T-cell (primary cell): Measurements from ENCODE around the gene YWHAQ. TPM values are rescaled to one million over a fixed set of nuclear protein-coding genes. Genes with fewer than 3 reads are reported as not detected.
"Not testable (repeated sequence)": the region's sequence is repeated elsewhere in the genome, so short reads cannot be mapped to it uniquely, and the experiment has no call there.

Experiments
- ATAC-seq, 4 experiments: fragments of 200-7000 bp in 3 of 4; fragments of 150-1000 bp in 1 of 4; cut with Tn5 transposase; replicated peaks in 1 of 4; 1 replicate in 3 of 4; 2 replicates in 1 of 4; pipeline ENCODE4 v1.10.0; 2021; ENCODE audit warnings: moderate library complexity in 3 of 4, mild to moderate bottlenecking in 2 of 4, moderate number of reproducible peaks in 1 of 4
- CTCF ChIA-PET, 2 donors: fragments of 300-600 bp; sonication (Branson Sonifier 250); formaldehyde crosslinking; loops; one replicate each; lab custom pipeline; 2022; ENCODE audit warnings: antibody characterized with exemption in 2 of 2; lab: Charles Lee
- POLR2A ChIA-PET, 2 donors: fragments of 300-600 bp; sonication (Branson Sonifier 250); formaldehyde crosslinking; loops; one replicate each; lab custom pipeline; 2022; ENCODE audit warnings: antibody characterized with exemption in 2 of 2; lab: Charles Lee
- DNase-seq, 35 experiments: peaks; one replicate each; pipeline versions ENCODE4 v3.0.0 to v3.0.0-alpha.2; 2013 to 2023
- H3K27ac ChIP-seq: one replicate; pipeline ENCODE4 v1.5.1; 2013; ENCODE audit warnings: low read length
- H3K27me3 ChIP-seq, 2 experiments: replicated peaks in 1 of 2; 1 replicate in 1 of 2; 2 replicates in 1 of 2; pipeline versions ENCODE4 v1.6.1 to v1.7.0; 2013; ENCODE audit warnings: low read length in 1 of 2, mixed read lengths in 1 of 2; ENCODE audit not compliant: control insufficient read depth in 2 of 2, insufficient read depth in 2 of 2; ENCODE audit errors: extremely low read depth in 1 of 2
- H3K36me3 ChIP-seq, 2 donors: 1 replicate in 1 of 2; 2 replicates in 1 of 2; pipeline versions ENCODE4 v1.6.1 to v1.7.0; 2013; ENCODE audit warnings: low read length in 1 of 2; ENCODE audit not compliant: control insufficient read depth in 2 of 2, insufficient read depth in 1 of 2; ENCODE audit errors: extremely low read depth in 1 of 2
- H3K4me1 ChIP-seq, 2 experiments: 1 replicate in 1 of 2; 2 replicates in 1 of 2; pipeline versions ENCODE4 v1.6.1 to v1.7.0; 2013; ENCODE audit warnings: low read length in 2 of 2, mixed read lengths in 1 of 2; ENCODE audit not compliant: insufficient read depth in 2 of 2, control insufficient read depth in 1 of 2; ENCODE audit errors: extremely low read depth in 1 of 2
- H3K4me3 ChIP-seq, 2 donors: 1 replicate in 1 of 2; 2 replicates in 1 of 2; pipeline versions ENCODE4 v1.5.1 to v1.7.0; 2013; ENCODE audit warnings: mild to moderate bottlenecking in 2 of 2, low read length in 1 of 2, moderate library complexity in 1 of 2; ENCODE audit not compliant: control insufficient read depth in 1 of 2; ENCODE audit errors: extremely low read depth in 1 of 2
- H3K9me3 ChIP-seq: 2 replicates; pipeline ENCODE4 v1.7.0; 2013
- H3K27ac Mint-ChIP-seq, 2 donors: one replicate each; pipeline ENCODE4 v1.8.0; 2020 to 2021; ENCODE audit warnings: mild to moderate bottlenecking in 2 of 2, mixed read lengths in 2 of 2
- H3K27me3 Mint-ChIP-seq, 2 donors: one replicate each; pipeline ENCODE4 v1.8.0; 2021 to 2022; ENCODE audit warnings: mixed read lengths in 2 of 2
- H3K36me3 Mint-ChIP-seq: one replicate; pipeline ENCODE4 v1.8.0; 2021; ENCODE audit warnings: mixed read lengths
- H3K4me1 Mint-ChIP-seq, 3 donors: one replicate each; pipeline ENCODE4 v1.8.0; 2020 to 2022; ENCODE audit warnings: mixed read lengths in 3 of 3, mild to moderate bottlenecking in 1 of 3
- H3K4me3 Mint-ChIP-seq, 3 donors: one replicate each; pipeline ENCODE4 v1.8.0; 2020 to 2022; ENCODE audit warnings: mild to moderate bottlenecking in 3 of 3, mixed read lengths in 3 of 3, moderate library complexity in 3 of 3
- H3K9me3 Mint-ChIP-seq, 3 donors: one replicate each; pipeline ENCODE4 v1.8.0; 2020 to 2022; ENCODE audit warnings: mixed read lengths in 3 of 3
- WGBS: methylation state at CpG from one replicate; pipeline ENCODE4 v1.1.5; 2013; ENCODE audit warnings: missing lambda C conversion rate; ENCODE audit not compliant: insufficient coverage; 5-methylcytosine and 5-hydroxymethylcytosine counted together
- total RNA-seq, 35 experiments: library from RNA in 6 of 35; stranded (reverse) in 6 of 35; fragments of 120-200 nt in 1 of 35; gene quantifications; one replicate each; pipeline versions ENCODE4 v1.2.1 to v1.2.4 and lab custom pipeline; 2013 to 2026

YWHAQ gene
- total RNA-seq, 5 donors from 2014 or later (not counting 1 experiment from before 2014, with no cell fraction given), result 104 to 141 (median 139) TPM

- no CpG with 5 or more reads among the region's 3 CpGs for WGBS
- H3K4me1 Mint-ChIP-seq, result peaks cover 32 to 51% (median 37%) of the 10 kb centered on the region in 3 donors
- no peaks in the 10 kb centered on the region for H3K27me3 ChIP-seq
- H3K36me3 Mint-ChIP-seq, result peaks cover 23% of the 10 kb centered on the region
- peaks cover 0 to 15% of the 10 kb centered on the region in 2 experiments for H3K4me1 ChIP-seq
- no peak for DNase-seq
- ChIA-PET CTCF (no interaction called here), POLR2A (no interaction called here)
- ATAC-seq, result no peak
- peaks cover 0 to 28% of the 10 kb centered on the region in 2 donors for H3K36me3 ChIP-seq
- H3K4me3 ChIP-seq, result no peak overlapping the region
- H3K9me3 ChIP-seq, result no peaks in the 10 kb centered on the region
- H3K27ac ChIP-seq, result no peak overlapping the region
- H3K27ac Mint-ChIP-seq, result peak overlapping the region in 1 of 2 donors; percentile 23
- no peaks in the 10 kb centered on the region for H3K9me3 Mint-ChIP-seq
- no peak overlapping the region for H3K4me3 Mint-ChIP-seq
- H3K27me3 Mint-ChIP-seq, result no peaks in the 10 kb centered on the region
Observed at GRCh38 chr2:9592699-9593098, 38.1 kb downstream of the YWHAQ start.

DNA sequence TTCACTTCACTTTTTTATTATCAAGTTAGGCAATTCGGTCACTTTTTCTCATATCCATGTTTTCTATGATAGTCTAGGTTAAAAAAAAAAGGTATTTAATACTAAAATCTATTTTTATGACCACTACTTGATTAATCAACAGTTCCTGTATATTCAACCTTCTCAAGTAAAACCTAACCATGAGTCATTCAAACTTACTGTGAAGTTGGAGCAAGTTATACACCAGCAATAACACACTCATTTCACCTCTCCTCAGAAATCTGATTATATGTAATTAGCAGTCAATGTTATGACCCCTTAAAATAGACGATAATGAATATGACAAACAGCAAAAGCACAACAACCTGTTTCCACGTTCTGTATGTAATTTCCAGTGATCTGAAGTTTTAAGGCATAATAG lies 40.2 kb downstream of the YWHAQ start:
- Mint-ChIP-seq H3K36me3 (peaks cover 39% of the 10 kb centered on the region), H3K4me1 (peaks cover 15 to 34% (median 21%) of the 10 kb centered on the region in 3 donors), H3K4me3 (no peak overlapping the region), H3K9me3 (no peaks in the 10 kb centered on the region), H3K27me3 (no peaks in the 10 kb centered on the region), H3K27ac (no peak overlapping the region)
- no peak overlapping the region for H3K4me3 ChIP-seq
- ATAC-seq, result no peak
- H3K36me3 ChIP-seq, result peaks cover 0 to 48% of the 10 kb centered on the region in 2 donors
- DNase-seq, result no peak
- no peaks in the 10 kb centered on the region for H3K9me3 ChIP-seq
- no CpG with 5 or more reads among the region's 3 CpGs for WGBS
- POLR2A ChIA-PET, result no interaction called here
- peaks cover 0 to 11% of the 10 kb centered on the region in 2 experiments for H3K4me1 ChIP-seq
- CTCF ChIA-PET, result interaction anchor here in 1 of 2 donors (0.6 kb wide), 1 partner anchor 28 kb away, joined by 3 read pairs; no protein-coding TSS in a partner anchor
- no peak overlapping the region for H3K27ac ChIP-seq
- H3K27me3 ChIP-seq, result no peaks in the 10 kb centered on the region

DNA sequence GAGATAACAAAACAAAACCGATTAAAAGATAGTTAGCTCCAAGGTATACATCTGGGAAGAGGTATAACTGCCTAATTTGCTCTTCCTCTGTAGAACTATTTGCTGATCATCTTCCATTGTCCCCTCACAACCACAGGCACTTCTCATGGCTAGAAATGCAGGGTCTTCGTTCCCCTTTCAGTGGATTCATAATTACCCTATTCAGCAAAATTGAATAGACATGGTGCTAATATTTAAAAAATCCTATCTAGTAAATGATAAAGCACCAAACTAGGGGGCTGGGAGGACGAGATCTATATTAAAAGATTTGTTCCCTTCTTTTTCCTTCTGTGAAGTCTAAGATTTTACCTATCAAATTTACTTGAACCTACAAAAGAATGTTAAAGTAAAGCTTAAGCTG lies 44.3 kb downstream of the YWHAQ start:
- Mint-ChIP-seq H3K9me3 (no peaks in the 10 kb centered on the region), H3K27ac (no peak overlapping the region), H3K4me3 (no peak overlapping the region), H3K36me3 (peaks cover 47% of the 10 kb centered on the region), H3K27me3 (no peaks in the 10 kb centered on the region), H3K4me1 (peaks cover 0 to 10% (median 3%) of the 10 kb centered on the region in 3 donors)
- ATAC-seq, result no peak
- H3K4me1 ChIP-seq, result no peaks in the 10 kb centered on the region
- no CpG with 5 or more reads among the region's 3 CpGs for WGBS
- DNase-seq, result no peak
- no peak overlapping the region for H3K27ac ChIP-seq
- POLR2A ChIA-PET, result no interaction called here
- H3K4me3 ChIP-seq, result no peak overlapping the region
- H3K27me3 ChIP-seq, result no peaks in the 10 kb centered on the region
- H3K36me3 ChIP-seq, result peaks cover 0 to 57% of the 10 kb centered on the region in 2 donors
- CTCF ChIA-PET, result interaction anchor here in 1 of 2 donors (0.6 kb wide), 2 partner anchors 10 to 38 kb away, joined by 3 to 4 read pairs; no protein-coding TSS in a partner anchor
- no peaks in the 10 kb centered on the region for H3K9me3 ChIP-seq

DNA sequence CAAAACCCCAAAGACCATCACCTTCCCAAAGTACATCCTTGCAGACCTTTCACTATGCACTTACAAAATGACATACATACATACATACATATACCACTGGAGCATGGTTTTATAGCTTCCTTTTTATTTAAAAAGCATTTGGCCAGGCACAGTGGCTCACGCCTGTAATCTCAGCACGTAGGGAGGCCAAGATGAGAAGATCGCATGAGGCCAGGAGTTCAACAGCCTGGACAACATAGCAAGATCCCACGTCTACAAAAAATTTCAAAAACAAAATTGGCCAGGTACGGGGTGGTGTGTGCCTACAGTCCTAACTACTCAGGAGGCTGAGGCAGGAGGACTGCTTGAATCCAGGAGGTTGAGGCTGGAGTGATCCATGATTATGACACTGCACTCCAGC lies 45.3 kb downstream of the YWHAQ start:
- Histone ChIP-seq H3K4me1 (no peaks in the 10 kb centered on the region), H3K36me3 (peaks cover 0 to 54% of the 10 kb centered on the region in 2 donors), H3K27me3 (no peaks in the 10 kb centered on the region), H3K27ac (no peak overlapping the region), H3K4me3 (no peak overlapping the region), H3K9me3 (no peaks in the 10 kb centered on the region)
- CTCF ChIA-PET, result no interaction called here
- no peak for ATAC-seq
- Mint-ChIP-seq H3K4me1 (peaks cover 0 to 4% (median 0%) of the 10 kb centered on the region in 3 donors), H3K4me3 (no peak overlapping the region), H3K27ac (peak overlapping the region in 1 of 2 donors; percentile 2), H3K9me3 (no peaks in the 10 kb centered on the region), H3K27me3 (no peaks in the 10 kb centered on the region), H3K36me3 (peaks cover 45% of the 10 kb centered on the region)
- DNase-seq, result no peak
- 100% methylated on average over 4 of the region's 5 CpGs for WGBS
- POLR2A ChIA-PET, result no interaction called here

- H3K4me1 ChIP-seq, H3K9me3 Mint-ChIP-seq, H3K4me3 Mint-ChIP-seq, H3K9me3 ChIP-seq, H3K4me3 ChIP-seq, CTCF ChIA-PET, DNase-seq, ATAC-seq, H3K27me3 Mint-ChIP-seq, H3K27me3 ChIP-seq, H3K27ac Mint-ChIP-seq, H3K27ac ChIP-seq, POLR2A ChIA-PET, H3K4me1 Mint-ChIP-seq: not testable (repeated sequence)
- peaks cover 0 to 48% of the 10 kb centered on the region in 2 donors for H3K36me3 ChIP-seq
- H3K36me3 Mint-ChIP-seq, result peaks cover 42% of the 10 kb centered on the region
Observed at GRCh38 chr2:9584902-9585301, 45.9 kb downstream of the YWHAQ start.

DNA sequence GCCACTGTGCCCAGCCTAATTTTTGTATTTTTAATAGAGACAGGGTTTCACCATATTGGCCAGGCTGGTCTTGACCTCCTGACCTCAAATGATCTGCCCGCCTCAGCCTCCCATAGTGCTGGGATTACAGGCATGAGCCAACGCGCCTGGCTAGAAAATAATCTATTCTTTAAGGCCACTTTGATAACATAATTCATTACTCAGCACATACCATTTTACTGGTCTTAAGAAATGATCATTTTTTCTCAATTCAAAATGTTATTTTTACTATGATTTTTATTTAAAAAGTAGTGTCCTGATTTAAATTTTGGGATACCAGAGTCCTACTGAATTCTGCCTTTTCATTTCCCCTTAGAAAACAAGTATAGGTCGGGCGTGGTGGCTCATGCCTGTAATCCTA lies 48.2 kb downstream of the YWHAQ start:
- DNase-seq, result no peak
- H3K4me1 Mint-ChIP-seq, result no peaks in the 10 kb centered on the region
- Histone ChIP-seq H3K27me3 (no peaks in the 10 kb centered on the region), H3K36me3 (peaks cover 0 to 34% of the 10 kb centered on the region in 2 donors), H3K4me3 (no peak overlapping the region), H3K4me1 (no peaks in the 10 kb centered on the region), H3K27ac (no peak overlapping the region), H3K9me3 (no peaks in the 10 kb centered on the region)
- POLR2A ChIA-PET, result no interaction called here
- no peaks in the 10 kb centered on the region for H3K9me3 Mint-ChIP-seq
- no peaks in the 10 kb centered on the region for H3K27me3 Mint-ChIP-seq
- no peak overlapping the region for H3K27ac Mint-ChIP-seq
- ATAC-seq, result no peak
- CTCF ChIA-PET, result no interaction called here
- H3K4me3 Mint-ChIP-seq, result no peak overlapping the region
- peaks cover 34% of the 10 kb centered on the region for H3K36me3 Mint-ChIP-seq
- 100% methylated on average over 3 of the region's 5 CpGs for WGBS
